ENCODE measurements around the gene NUDT3.

NUDT3 gene

GRCh38 chr6:34317882-34318498 lies 74.5 kb downstream of the NUDT3 start:
- no peak for DNase-seq

GRCh38 chr6:34317172-34317477 lies 75.3 kb downstream of the NUDT3 start:
- DNase-seq: no peak

GRCh38 chr6:34316431-34317171 lies 75.9 kb downstream of the NUDT3 start:
- no peak for DNase-seq

GRCh38 chr6:34315780-34316179 lies 76.7 kb downstream of the NUDT3 start:
- no peak for DNase-seq

- no peak for DNase-seq
Measured at GRCh38 chr6:34315256-34315655, 77.2 kb downstream of the NUDT3 start.

GRCh38 chr6:34312259-34312658 lies 80.2 kb downstream of the NUDT3 start:
- no peak for DNase-seq

GRCh38 chr6:34310817-34311216 lies 81.7 kb downstream of the NUDT3 start:
- no peak for DNase-seq

GRCh38 chr6:34308483-34308882 lies 84.0 kb downstream of the NUDT3 start:
- no peak for DNase-seq

GRCh38 chr6:34305982-34306708 lies 86.3 kb downstream of the NUDT3 start:
- no peak for DNase-seq

- DNase-seq: no peak
Measured at GRCh38 chr6:34305497-34305896, 87.0 kb downstream of the NUDT3 start.

- no peak for DNase-seq
Measured at GRCh38 chr6:34304164-34304563, 88.3 kb downstream of the NUDT3 start.

GRCh38 chr6:34302929-34303328 lies 89.5 kb downstream of the NUDT3 start:
- no peak for DNase-seq

GRCh38 chr6:34301408-34301807 lies 91.1 kb downstream of the NUDT3 start:
- no peak for DNase-seq

GRCh38 chr6:34300332-34300751 lies 92.1 kb downstream of the NUDT3 start:
- no peak for DNase-seq

- no peak for DNase-seq
Measured at GRCh38 chr6:34298941-34299340, 93.5 kb downstream of the NUDT3 start.

- no peak for DNase-seq
Measured at GRCh38 chr6:34295721-34296120, 96.7 kb downstream of the NUDT3 start.

- DNase-seq: no peak
Measured at GRCh38 chr6:34292954-34293353, 99.5 kb downstream of the NUDT3 start.

- DNase-seq: no peak
Measured at GRCh38 chr6:34289137-34289536, 103.3 kb downstream of the NUDT3 start.

GRCh38 chr6:34288581-34288980 lies 103.9 kb downstream of the NUDT3 start:
- DNase-seq: no peak

GRCh38 chr6:34285448-34286164 lies 106.9 kb downstream of the NUDT3 start:
- no peak for DNase-seq

- DNase-seq: no peak
Measured at GRCh38 chr6:34284563-34285447, 107.7 kb downstream of the NUDT3 start.

GRCh38 chr6:34281702-34282334 lies 110.7 kb downstream of the NUDT3 start:
- no peak for DNase-seq
